Measurements from ENCODE around the gene CYP51A1.
A peak's percentile ranks its signal among the peaks of the same experiment; 100 is the strongest.
"Not testable (repeated sequence)": the region's sequence is repeated elsewhere in the genome, so short reads cannot be mapped to it uniquely, and the experiment has no call there.

The CYP51A1 gene

DNA sequence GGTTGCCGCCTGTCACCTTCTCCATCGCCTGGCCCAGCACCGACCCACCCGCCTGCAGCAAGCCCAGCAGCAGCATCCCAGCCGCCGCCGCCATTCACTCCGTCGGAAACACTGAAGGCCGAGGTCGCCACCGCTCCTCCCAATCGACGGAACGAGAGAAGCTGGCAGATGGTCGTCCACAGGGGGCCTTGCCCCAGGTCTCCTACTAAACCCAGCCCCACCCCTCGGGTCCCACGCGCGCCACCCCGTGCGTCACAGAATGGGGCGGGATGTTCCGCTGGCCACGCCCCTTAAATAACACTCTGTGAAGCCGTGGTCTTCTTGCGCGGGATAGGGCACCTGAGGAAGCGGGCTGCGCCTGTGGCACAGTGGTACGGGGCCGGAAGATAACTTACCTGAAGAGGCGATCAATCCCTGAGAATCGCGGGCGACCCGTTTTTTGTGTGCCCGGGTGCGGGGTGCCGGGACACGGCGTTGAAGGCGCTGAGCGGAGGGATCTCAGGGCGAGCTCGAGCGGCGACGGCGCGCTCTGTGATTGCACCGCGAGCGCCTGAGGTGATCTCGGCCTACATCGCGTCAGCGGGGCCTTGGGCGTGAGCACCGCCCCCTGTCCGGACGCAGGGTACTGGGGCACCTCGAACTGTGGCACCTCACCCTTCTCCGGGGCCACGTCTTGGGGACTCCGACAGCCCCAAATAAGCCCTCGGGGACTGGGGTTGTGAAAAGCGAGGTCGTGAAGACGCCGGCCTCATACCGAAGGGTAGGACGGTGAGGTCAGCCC lies at the start of gene CYP51A1:
CYP51A1 (minus strand) TSS at position 207 of the 781 bp plus-strand sequence; CDS start at position 94, 113 bp downstream.
- H3K4me3 ChIP-seq (ENCODE audit: low read depth, low read length) = peak within 1 kb of the TSS; percentile 91
- peak; percentile 80 for DNase-seq (ENCODE audit: low read depth)
- TF ChIP-seq, protein P1, sequence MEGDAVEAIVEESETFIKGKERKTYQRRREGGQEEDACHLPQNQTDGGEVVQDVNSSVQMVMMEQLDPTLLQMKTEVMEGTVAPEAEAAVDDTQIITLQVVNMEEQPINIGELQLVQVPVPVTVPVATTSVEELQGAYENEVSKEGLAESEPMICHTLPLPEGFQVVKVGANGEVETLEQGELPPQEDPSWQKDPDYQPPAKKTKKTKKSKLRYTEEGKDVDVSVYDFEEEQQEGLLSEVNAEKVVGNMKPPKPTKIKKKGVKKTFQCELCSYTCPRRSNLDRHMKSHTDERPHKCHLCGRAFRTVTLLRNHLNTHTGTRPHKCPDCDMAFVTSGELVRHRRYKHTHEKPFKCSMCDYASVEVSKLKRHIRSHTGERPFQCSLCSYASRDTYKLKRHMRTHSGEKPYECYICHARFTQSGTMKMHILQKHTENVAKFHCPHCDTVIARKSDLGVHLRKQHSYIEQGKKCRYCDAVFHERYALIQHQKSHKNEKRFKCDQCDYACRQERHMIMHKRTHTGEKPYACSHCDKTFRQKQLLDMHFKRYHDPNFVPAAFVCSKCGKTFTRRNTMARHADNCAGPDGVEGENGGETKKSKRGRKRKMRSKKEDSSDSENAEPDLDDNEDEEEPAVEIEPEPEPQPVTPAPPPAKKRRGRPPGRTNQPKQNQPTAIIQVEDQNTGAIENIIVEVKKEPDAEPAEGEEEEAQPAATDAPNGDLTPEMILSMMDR (IDR thresholded peaks at IDR 0.05; ENCODE audit: low read depth, low read length, missing control alignments) = no peak

DNA sequence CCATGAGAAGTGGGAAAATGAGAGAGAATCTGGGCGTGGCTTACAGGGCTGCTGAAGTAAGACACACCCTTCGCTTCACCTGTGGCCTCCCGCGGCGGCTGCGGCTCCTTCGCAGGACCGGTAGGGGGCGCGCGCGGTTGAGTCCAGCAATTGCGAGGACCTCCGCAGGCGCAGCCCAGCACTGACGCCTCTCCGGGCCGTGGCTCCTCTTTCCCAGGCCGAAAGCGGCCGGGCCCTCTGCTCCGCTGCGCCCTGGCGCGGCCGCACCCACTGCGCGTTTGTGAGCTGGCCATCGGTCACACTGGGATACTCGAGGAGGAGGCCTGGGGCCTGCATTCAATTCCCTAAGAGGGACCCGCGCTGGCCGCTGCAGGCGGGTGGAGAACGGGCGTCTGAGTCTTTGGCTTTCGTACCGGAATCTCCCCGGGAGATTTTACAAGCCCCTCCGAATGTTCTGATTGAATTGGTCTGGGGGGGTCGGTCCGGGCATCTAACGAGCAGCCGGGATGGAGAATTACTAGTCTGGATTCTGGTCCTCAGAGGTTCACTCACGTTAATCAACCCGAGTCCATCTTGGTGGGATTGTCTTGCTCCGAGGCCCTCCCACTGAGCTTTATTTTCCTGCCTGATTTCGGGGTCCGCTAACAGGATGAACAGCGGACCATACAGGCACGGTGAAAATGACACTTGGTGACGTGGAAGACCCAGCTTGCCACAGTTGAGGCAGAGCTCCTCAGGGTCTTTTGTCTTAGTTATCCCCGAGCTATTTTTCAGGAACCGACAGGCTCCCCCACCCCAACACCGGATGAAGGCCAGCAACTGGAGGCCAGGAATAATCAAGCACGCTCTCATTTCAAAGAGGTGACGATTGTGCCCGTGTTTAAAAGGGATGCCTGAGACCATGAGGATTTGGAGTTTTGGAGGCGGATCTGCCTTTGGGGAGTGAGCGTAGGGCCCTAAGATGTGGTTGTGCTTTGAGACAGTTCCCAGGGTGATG lies 44.9 kb upstream of the CYP51A1 start, which contains the start of gene LRRD1:
LRRD1 (minus strand) TSS at position 215 of the 997 bp plus-strand sequence. CDS start 13,940 bp downstream, outside the sequence.
- DNase-seq (ENCODE audit: low read depth) = peak; percentile 50
- TF ChIP-seq, protein P1 (IDR thresholded peaks at IDR 0.05; ENCODE audit: low read depth, low read length, missing control alignments) = peak; percentile 89
- peak within 1 kb of the TSS; percentile 38 for H3K4me3 ChIP-seq (ENCODE audit: low read depth, low read length)

DNA sequence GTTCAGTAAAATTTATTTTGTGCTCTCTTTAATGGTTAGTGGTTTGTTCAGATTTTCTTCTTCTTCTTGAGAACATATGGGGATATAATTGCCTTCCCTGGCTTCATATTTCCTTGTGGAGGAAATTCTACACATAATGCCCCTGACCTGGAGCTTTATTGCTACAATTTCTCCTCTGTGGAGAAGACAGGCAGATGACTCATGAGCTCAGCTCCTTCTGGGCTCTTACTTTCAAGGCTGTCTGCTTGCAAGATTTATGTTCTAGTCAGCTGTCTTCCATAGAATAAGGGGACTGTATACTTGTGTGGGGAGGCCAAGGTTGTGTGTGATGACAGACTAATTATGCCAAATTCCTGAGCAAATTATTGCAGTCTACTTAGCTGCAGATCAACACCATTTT lies 43.1 kb upstream of the CYP51A1 start:
- TF ChIP-seq, protein P1 (IDR thresholded peaks at IDR 0.05; ENCODE audit: low read depth, low read length, missing control alignments) = no peak
- DNase-seq (ENCODE audit: low read depth) = no peak
- no peak overlapping the region for H3K4me3 ChIP-seq (ENCODE audit: low read depth, low read length)

DNA sequence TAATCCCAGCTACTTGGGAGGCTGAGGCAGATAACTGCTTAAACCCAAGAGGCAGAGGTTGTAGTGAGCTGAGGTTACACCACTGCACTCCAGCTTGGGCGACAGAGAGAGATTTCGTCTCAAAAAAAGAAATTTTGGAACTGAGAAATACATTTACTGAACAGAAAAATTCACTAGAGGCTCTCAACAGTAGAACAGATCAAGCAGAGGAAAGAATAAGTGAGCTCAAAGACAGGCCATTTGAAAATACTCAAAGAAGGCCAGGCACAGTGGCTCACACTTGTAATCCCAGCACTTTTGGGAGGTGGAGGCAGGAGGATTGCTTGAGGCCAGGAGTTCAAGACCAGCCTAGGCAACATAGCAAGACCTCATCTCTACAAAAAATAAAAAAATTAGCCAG lies 35.3 kb upstream of the CYP51A1 start:
- H3K4me3 ChIP-seq (ENCODE audit: low read depth, low read length) = not testable (repeated sequence)

DNA sequence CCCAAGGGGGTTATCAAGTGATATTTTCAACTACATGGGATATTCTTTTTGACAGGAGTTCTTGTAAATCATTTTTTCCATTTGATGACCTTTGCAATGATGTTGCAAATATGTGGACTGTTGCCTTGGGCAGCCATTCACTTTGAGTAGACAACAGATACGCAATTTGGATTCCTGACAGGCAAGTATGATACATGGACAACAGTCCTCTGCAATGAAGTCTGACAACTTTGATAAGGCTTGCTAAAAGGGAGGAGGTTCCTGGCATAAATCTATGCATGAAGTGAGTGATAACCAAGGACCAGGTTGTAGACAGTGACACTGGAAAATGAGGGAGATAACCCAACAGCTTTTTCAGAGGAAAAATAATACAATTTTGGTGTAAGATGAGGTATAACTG lies 27.0 kb upstream of the CYP51A1 start:
- no peak overlapping the region for H3K4me3 ChIP-seq (ENCODE audit: low read depth, low read length)
- TF ChIP-seq, protein P1 (IDR thresholded peaks at IDR 0.05; ENCODE audit: low read depth, low read length, missing control alignments) = no peak
- DNase-seq (ENCODE audit: low read depth) = no peak

More for the DNA sequence above, 35.3 kb upstream of the CYP51A1 start:
- not testable (repeated sequence) for DNase-seq (ENCODE audit: low read depth)

DNA sequence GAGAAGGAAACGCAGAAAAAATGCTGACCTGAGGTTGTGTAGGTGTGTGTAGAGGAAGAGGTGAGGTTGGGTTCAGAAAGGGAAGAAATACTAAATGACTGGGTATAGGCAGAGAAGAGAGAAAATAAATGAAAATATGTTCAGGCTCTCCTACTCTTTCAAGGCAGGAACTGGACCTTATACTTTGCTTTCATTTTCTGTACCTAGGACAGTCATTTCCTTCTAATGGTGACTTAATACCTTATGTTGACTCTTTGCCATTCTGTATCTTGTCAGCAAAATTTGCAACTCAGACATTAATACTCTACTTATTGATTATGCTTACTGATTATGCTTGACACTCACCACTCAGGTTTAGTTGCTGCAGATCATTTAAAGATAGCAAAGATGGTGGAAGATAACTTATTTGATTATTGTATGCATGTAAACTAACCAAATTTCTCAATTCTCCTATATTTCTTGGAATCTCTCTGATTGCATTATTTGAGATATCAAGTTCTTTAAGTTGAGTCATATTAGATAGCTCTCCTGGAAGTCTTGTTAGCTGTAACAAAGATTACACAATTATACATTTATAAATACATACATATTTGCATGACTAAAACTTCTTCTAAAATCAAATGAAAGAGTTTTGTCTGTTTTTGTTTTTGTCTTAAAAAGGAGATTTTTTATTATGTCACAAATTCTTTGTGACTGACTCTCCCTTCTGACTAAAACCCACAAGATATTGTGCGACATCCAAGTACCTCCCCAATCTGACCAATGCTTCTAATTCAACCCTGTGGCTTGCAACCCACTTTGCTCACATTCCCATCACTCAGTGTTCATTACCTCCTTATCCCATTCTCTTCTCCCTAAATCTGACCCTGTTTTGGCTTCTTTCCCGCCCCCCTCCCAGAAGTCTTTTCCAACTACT lies 24.6 kb upstream of the CYP51A1 start:
- TF ChIP-seq, protein P1 (IDR thresholded peaks at IDR 0.05; ENCODE audit: low read depth, low read length, missing control alignments) = no peak
- no peak overlapping the region for H3K4me3 ChIP-seq (ENCODE audit: low read depth, low read length)

More for the DNA sequence above, 24.6 kb upstream of the CYP51A1 start:
- DNase-seq (ENCODE audit: low read depth) = no peak
